Panc1 (cell line): ENCODE results near the gene MYO18B. TPM values are rescaled to one million over a fixed set of nuclear protein-coding genes. Genes with fewer than 3 reads are reported as not detected.

Source experiments
- ATAC-seq: fragments of 200-7000 bp; cut with Tn5 transposase; 2 replicates; pipeline ENCODE4 v1.9.1; 2020; ENCODE audit warnings: mild to moderate bottlenecking, moderate library complexity
- BruUV-seq: library from RNA; stranded (reverse); fragments of 400-500 nt; replicated peaks from 2 replicates; lab custom pipeline; 2021; lab: Mats Ljungman, UMichigan
- CTCF ChIA-PET: fragments of 300-600 bp; sonication (Branson Sonifier 250); formaldehyde crosslinking; loops from one replicate; lab custom pipeline; 2022; ENCODE audit warnings: antibody characterized with exemption; lab: Charles Lee
- POLR2A ChIA-PET: fragments of 300-600 bp; sonication (Branson Sonifier 250); formaldehyde crosslinking; loops from one replicate; lab custom pipeline; 2022; ENCODE audit warnings: antibody characterized with exemption; lab: Charles Lee
- DNase-seq: peaks from one replicate; pipeline ENCODE4 v3.0.0-alpha.2; 2010; ENCODE audit warnings: low read depth, low spot score
- H3K27ac ChIP-seq: 2 replicates; pipeline ENCODE4 v1.5.1; 2011; ENCODE audit warnings: mild to moderate bottlenecking, low read length, inconsistent platforms
- H3K27me3 ChIP-seq: fragments of 200-500 bp; sonication (Bioruptor generic); 2 replicates; pipeline ENCODE4 v1.6.0; 2014; ENCODE audit warnings: low read length, inconsistent platforms; ENCODE audit not compliant: control insufficient read depth, insufficient read depth
- H3K36me3 ChIP-seq: fragments of 200-500 bp; sonication (Bioruptor generic); 2 replicates; pipeline ENCODE4 v1.5.1; 2014; ENCODE audit warnings: inconsistent platforms, mild to moderate bottlenecking, low read length, moderate library complexity; ENCODE audit not compliant: control insufficient read depth, insufficient read depth
- H3K4me1 ChIP-seq: 2 replicates; pipeline ENCODE4 v1.5.1; 2011; ENCODE audit warnings: inconsistent platforms, mild to moderate bottlenecking, low read length, moderate library complexity; ENCODE audit not compliant: control insufficient read depth, insufficient read depth
- H3K4me3 ChIP-seq, 2 experiments: 2 replicates each; pipeline ENCODE4 v1.5.1; 2011 to 2012; ENCODE audit warnings: low read depth in 2 of 2, low read length in 2 of 2, mild to moderate bottlenecking in 2 of 2, inconsistent platforms in 1 of 2, moderate library complexity in 1 of 2
- H3K9me3 ChIP-seq: fragments of 200-500 bp; sonication (Bioruptor generic); 2 replicates; pipeline ENCODE4 v1.5.1; 2014; ENCODE audit warnings: low read depth, mild to moderate bottlenecking, inconsistent platforms, low read length, moderate library complexity; ENCODE audit not compliant: control insufficient read depth, insufficient read depth
- POLR2AphosphoS5 ChIP-seq: IDR thresholded peaks from 2 replicates; pipeline ENCODE4 v1.6.1; 2012; ENCODE audit warnings: mild to moderate bottlenecking, low read depth, low read length, moderate library complexity
- REST ChIP-seq, 2 experiments: IDR thresholded peaks; 2 replicates each; pipeline ENCODE4 v1.6.1; 2011 to 2012; ENCODE audit warnings: low read depth in 2 of 2, control low read depth in 1 of 2, low read length in 1 of 2, mild to moderate bottlenecking in 1 of 2, moderate library complexity in 1 of 2; ENCODE audit not compliant: insufficient read depth in 1 of 2
- SIN3A ChIP-seq: IDR thresholded peaks from 2 replicates; pipeline ENCODE4 v1.6.1; 2012; ENCODE audit warnings: low read depth, mild to moderate bottlenecking, low read length, moderate library complexity, borderline replicate concordance; ENCODE audit not compliant: insufficient read depth
- TCF7L2 ChIP-seq: IDR thresholded peaks from 2 replicates; pipeline ENCODE4 v1.6.1; 2011; ENCODE audit warnings: mild to moderate bottlenecking, low read depth, low read length, inconsistent platforms
- in situ Hi-C: cut with HindIII; loops from 2 replicates; pipeline ENCODE4 v1.10.0; 2016; ENCODE audit warnings: low sequenced_read_pairs, low pct_unique_long_range_greater_than_20kb
- intact Hi-C: fragments of 100-400 bp; cut with micrococcal nuclease; formaldehyde crosslinking; loops from one replicate; pipeline ENCODE4 v1.10.0; 2022; ENCODE audit not compliant: unreplicated experiment
- total RNA-seq: library from RNA; stranded (reverse); gene quantifications from one replicate; pipeline ENCODE4 v1.2.1, GENCODE V29; 2021; ENCODE audit not compliant: unreplicated experiment
- TF ChIP-seq, protein P1 (sequence below): fragments of 450-650 bp; IDR thresholded peaks from 2 replicates; pipeline ENCODE4 v1.5.1; 2017; ENCODE audit warnings: mild to moderate bottlenecking

The MYO18B gene
- total RNA-seq, 1 experiment from 2014 or later, result not detected

- H3K4me3 ChIP-seq, result no peak overlapping the region
- in situ Hi-C loops (no loop called here), intact Hi-C loops (no loop called here)
- ATAC-seq (no peak), DNase-seq (no peak)
- no peaks in the 10 kb centered on the region for H3K4me1 ChIP-seq
- CTCF ChIA-PET, result no interaction called here
- BruUV-seq, result no TSS peak
- H3K36me3 ChIP-seq, result no peaks in the 10 kb centered on the region
- POLR2A ChIA-PET, result no interaction called here
- TF ChIP-seq REST (IDR thresholded peaks at IDR 0.05; ENCODE audit: insufficient read depth in 1 of 2, low read depth in 2 of 2, low read length in 1 of 2) (no peak), SIN3A (no peak), TCF7L2 (no peak), POLR2AphosphoS5 (no peak)
- TF ChIP-seq, protein P1, sequence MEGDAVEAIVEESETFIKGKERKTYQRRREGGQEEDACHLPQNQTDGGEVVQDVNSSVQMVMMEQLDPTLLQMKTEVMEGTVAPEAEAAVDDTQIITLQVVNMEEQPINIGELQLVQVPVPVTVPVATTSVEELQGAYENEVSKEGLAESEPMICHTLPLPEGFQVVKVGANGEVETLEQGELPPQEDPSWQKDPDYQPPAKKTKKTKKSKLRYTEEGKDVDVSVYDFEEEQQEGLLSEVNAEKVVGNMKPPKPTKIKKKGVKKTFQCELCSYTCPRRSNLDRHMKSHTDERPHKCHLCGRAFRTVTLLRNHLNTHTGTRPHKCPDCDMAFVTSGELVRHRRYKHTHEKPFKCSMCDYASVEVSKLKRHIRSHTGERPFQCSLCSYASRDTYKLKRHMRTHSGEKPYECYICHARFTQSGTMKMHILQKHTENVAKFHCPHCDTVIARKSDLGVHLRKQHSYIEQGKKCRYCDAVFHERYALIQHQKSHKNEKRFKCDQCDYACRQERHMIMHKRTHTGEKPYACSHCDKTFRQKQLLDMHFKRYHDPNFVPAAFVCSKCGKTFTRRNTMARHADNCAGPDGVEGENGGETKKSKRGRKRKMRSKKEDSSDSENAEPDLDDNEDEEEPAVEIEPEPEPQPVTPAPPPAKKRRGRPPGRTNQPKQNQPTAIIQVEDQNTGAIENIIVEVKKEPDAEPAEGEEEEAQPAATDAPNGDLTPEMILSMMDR, result no peak
- no peak overlapping the region for H3K27ac ChIP-seq
- H3K9me3 ChIP-seq, result no peaks in the 10 kb centered on the region
- H3K27me3 ChIP-seq, result no peaks in the 10 kb centered on the region
Observed at GRCh38 chr22:25758316-25758715, 16.3 kb downstream of the MYO18B start.

GRCh38 chr22:25759825-25760231, 17.8 kb downstream of the MYO18B start:
- ATAC-seq, result no peak
- no TSS peak for BruUV-seq
- TF ChIP-seq POLR2AphosphoS5, result no peak
- TF ChIP-seq, protein P1, result no peak
- TF ChIP-seq REST (IDR thresholded peaks at IDR 0.05; ENCODE audit: insufficient read depth in 1 of 2, low read depth in 2 of 2, low read length in 1 of 2), result no peak
- no peak for TF ChIP-seq TCF7L2
- TF ChIP-seq SIN3A, result no peak
- ChIA-PET CTCF (no interaction called here), POLR2A (no interaction called here)
- in situ Hi-C loops (no loop called here), intact Hi-C loops (no loop called here)
- Histone ChIP-seq H3K4me3 (no peak overlapping the region), H3K27ac (no peak overlapping the region), H3K4me1 (no peaks in the 10 kb centered on the region), H3K27me3 (no peaks in the 10 kb centered on the region), H3K9me3 (no peaks in the 10 kb centered on the region), H3K36me3 (no peaks in the 10 kb centered on the region)
- DNase-seq, result peak; percentile 22
